ENCODE measurements around the gene FAM209A. TPM values are rescaled to one million over a fixed set of nuclear protein-coding genes. Genes with fewer than 3 reads are reported as not detected.

Gene FAM209A
- total and polyA plus RNA-seq, 10 of the 15 experiments (the other 5 are each of a cell fraction or from before 2014, with no cell fraction given), result 0.11 to 0.51 (median 0.32) TPM; not detected in 4

DNA sequence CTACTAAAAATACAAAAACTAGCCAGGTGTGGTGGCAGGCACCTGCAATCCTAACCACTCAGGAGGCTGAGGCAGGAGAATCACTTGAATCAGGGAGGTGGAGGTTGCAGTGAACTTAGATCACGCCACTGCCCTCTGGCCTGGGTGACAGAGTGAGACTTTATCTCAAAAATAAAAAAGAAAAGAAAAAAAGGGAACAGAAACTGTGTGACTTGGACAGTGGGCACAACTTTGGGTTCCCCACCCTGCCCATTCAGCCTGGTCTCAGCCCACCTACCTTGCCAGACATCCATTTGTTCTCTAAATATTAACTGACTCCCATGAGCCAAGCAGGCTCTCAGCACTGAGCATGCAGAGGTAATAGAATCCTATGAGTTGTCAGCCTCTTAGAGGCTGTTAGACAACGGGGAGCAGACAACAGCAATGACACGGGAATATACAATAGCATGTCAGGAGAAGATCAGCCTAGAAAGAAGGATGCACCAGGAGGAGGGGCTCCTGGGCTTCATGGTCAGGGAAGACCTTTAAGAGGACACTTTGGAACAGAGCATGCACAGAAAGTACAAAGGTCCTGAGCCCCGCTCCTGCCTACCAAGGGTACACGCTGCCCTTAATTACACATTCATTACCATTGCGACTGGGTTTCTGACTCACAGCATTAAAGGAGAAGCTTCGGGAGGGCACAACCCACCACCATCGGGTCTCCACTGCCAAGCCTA lies 28.5 kb downstream of the FAM209A start:
- in situ Hi-C loops (cut with MboI) (loop anchor here (5.0 kb wide), 3 partner anchors 444 to 789 kb away; no protein-coding TSS in a partner anchor), intact Hi-C loops (cut with micrococcal nuclease; ENCODE audit: unreplicated experiment) (no loop called here)
- Histone ChIP-seq H4K20me1 (ENCODE audit: control insufficient read depth, insufficient read depth) (no peaks in the 10 kb centered on the region), H3K4me1 (ENCODE audit: control insufficient read depth, insufficient read depth, low read length) (peaks cover 16% of the 10 kb centered on the region), H3K4me2 (ENCODE audit: control insufficient read depth, insufficient read depth) (no peak overlapping the region), H3K79me2 (ENCODE audit: control insufficient read depth, insufficient read depth, low read length) (no peaks in the 10 kb centered on the region), H2AFZ (ENCODE audit: control insufficient read depth, low read depth, low read length) (no peak overlapping the region), H3K9me3 (replicated peaks; ENCODE audit: control insufficient read depth, insufficient read depth, low read length) (no peaks in the 10 kb centered on the region), H3K9ac (ENCODE audit: control insufficient read depth, insufficient read depth, low read length) (no peak overlapping the region), H3K27me3 (replicated peaks in 1 of 2; ENCODE audit: control insufficient read depth in 2 of 2, insufficient read depth in 2 of 2, low read length in 1 of 2) (no peaks in the 10 kb centered on the region), H3K36me3 (ENCODE audit: control insufficient read depth in 2 of 2, insufficient read depth in 2 of 2, low read length in 1 of 2) (no peaks in the 10 kb centered on the region), H3K4me3 (no peak overlapping the region), H3K27ac (ENCODE audit: control insufficient read depth, insufficient read depth) (no peak overlapping the region)
- SMC1A ChIA-PET (ENCODE audit: uncharacterized antibody, unreplicated experiment), result no interaction called here
- FAIRE-seq (no peak), DNase-seq (ENCODE audit: low read depth, low spot score) (peak; percentile 36), ATAC-seq (peak; percentile 61)
- CTCF ChIA-PET, result interaction anchor here (0.7 kb wide), 1 partner anchor 237 kb away, joined by 3 read pairs; no protein-coding TSS in a partner anchor
- POLR2A ChIA-PET, result no interaction called here
- RAD21 ChIA-PET (ENCODE audit: unreplicated experiment), result no interaction called here
- 68% methylated on average over 8 of the region's 8 CpGs for WGBS (ENCODE audit: insufficient coverage, insufficient replicate concordance, low lambda C conversion rate, missing lambda C conversion rate)
- no TSS peak for BruUV-seq (replicated peaks)
- peak; percentile 46; the same call in 1 of the 2 replicates for TF ChIP-seq NR2F1 (conservative IDR thresholded peaks at IDR 0.05)
- no peak for TF ChIP-seq SUPT20H (IDR thresholded peaks at IDR 0.05; ENCODE audit: borderline replicate concordance, control insufficient read depth, low read depth, low read length)
- peak; percentile 62; the same call in 1 of the 2 replicates for TF ChIP-seq SPI1 (IDR thresholded peaks at IDR 0.05; ENCODE audit: borderline replicate concordance, insufficient read depth, low read depth, low read length)
- TF ChIP-seq, protein P1, sequence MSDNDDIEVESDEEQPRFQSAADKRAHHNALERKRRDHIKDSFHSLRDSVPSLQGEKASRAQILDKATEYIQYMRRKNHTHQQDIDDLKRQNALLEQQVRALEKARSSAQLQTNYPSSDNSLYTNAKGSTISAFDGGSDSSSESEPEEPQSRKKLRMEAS (IDR thresholded peaks at IDR 0.05; ENCODE audit: low read depth, low read length), result no peak
- TF ChIP-seq DPF2 (IDR thresholded peaks at IDR 0.05), result 0 out of 2 replicates have a peak, but pooled peaks have one; percentile 38
- TF ChIP-seq NBN (IDR thresholded peaks at IDR 0.05), result no peak
